Gastroesophageal sphincter (tissue), 3 donors: ENCODE measurements around the gene DNAH8.

ENCODE experiments used
- EP300 ChIP-seq: sonication (generic); formaldehyde crosslinking; IDR thresholded peaks from one replicate; pipeline ENCODE4 v1.6.1; 2017; ENCODE audit warnings: antibody characterized with exemption, mild to moderate bottlenecking
- POLR2AphosphoS5 ChIP-seq: sonication (generic); formaldehyde crosslinking; IDR thresholded peaks from one replicate; pipeline ENCODE4 v1.6.1; 2017; ENCODE audit warnings: antibody characterized with exemption
- TF ChIP-seq, protein P1 (sequence below), 4 experiments: fragments of 200-600 bp in 2 of 4; fragments of 450-650 bp in 2 of 4; sonication (generic) in 1 of 4; IDR thresholded peaks; one replicate each; pipeline ENCODE4 v1.5.1; 2017 to 2019; ENCODE audit warnings: antibody characterized with exemption in 4 of 4, mild to moderate bottlenecking in 2 of 4, moderate library complexity in 2 of 4

DNA sequence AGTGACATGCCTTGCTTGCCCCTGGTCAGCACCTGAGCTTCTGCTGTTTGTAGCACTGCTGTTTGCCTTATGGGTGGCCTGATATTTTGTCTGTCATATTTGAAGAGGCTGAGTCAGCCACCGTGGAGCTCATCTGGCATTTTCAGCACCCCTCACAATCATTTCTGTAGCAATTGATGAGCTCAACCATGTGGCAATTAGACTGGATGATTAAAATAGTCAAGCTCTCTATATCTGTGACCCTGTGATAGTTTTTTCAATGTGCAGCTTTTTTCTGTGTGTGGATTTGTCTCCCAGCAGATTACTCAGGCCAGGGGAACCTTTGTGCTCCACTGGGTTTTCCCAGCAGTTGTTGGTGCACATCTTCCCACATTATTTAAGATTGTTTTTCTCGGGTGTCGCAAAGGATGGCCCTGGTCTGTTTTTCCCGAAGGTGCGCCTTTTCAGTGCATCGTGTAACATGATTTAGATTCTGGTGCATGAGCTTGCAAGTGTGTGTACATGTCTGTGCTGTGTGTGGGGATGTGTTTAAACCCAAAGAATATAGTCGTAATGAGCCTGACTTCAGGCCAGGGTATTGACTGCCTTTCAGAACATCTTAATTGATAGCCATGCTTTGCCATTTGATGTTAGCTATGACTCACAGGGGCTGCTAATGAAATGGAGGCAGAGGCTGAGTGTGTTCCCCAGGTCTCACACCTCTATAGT is 301.9 kb downstream of the DNAH8 start:
- TF ChIP-seq, protein P1, sequence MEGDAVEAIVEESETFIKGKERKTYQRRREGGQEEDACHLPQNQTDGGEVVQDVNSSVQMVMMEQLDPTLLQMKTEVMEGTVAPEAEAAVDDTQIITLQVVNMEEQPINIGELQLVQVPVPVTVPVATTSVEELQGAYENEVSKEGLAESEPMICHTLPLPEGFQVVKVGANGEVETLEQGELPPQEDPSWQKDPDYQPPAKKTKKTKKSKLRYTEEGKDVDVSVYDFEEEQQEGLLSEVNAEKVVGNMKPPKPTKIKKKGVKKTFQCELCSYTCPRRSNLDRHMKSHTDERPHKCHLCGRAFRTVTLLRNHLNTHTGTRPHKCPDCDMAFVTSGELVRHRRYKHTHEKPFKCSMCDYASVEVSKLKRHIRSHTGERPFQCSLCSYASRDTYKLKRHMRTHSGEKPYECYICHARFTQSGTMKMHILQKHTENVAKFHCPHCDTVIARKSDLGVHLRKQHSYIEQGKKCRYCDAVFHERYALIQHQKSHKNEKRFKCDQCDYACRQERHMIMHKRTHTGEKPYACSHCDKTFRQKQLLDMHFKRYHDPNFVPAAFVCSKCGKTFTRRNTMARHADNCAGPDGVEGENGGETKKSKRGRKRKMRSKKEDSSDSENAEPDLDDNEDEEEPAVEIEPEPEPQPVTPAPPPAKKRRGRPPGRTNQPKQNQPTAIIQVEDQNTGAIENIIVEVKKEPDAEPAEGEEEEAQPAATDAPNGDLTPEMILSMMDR (IDR thresholded peaks at IDR 0.05), result no peak
- no peak for TF ChIP-seq EP300
- no peak for TF ChIP-seq POLR2AphosphoS5
